H9 (cell line): ENCODE results near the gene SEPTIN3. TPM values are rescaled to one million over a fixed set of nuclear protein-coding genes. Genes with fewer than 3 reads are reported as not detected.

Experiments
- DNase-seq: peaks from one replicate; pipeline ENCODE4 v3.0.0-alpha.2; 2017
- H2AFZ ChIP-seq: one replicate; pipeline ENCODE4 v1.6.1; 2013; ENCODE audit warnings: mild to moderate bottlenecking, low read length, control low read depth, moderate library complexity
- H2AK5ac ChIP-seq: 2 replicates; pipeline ENCODE4 v1.6.1; 2013; ENCODE audit warnings: low read length, control low read depth, mixed read lengths; ENCODE audit not compliant: insufficient read length
- H2BK120ac ChIP-seq: one replicate; pipeline ENCODE4 v1.6.1; 2013; ENCODE audit warnings: low read depth, mild to moderate bottlenecking, low read length, control low read depth, inconsistent platforms; ENCODE audit not compliant: poor library complexity, severe bottlenecking
- H2BK12ac ChIP-seq: 2 replicates; pipeline ENCODE4 v1.6.1; 2013; ENCODE audit warnings: low read length, control low read depth, mixed read lengths, low read depth; ENCODE audit not compliant: insufficient read length
- H2BK15ac ChIP-seq: 2 replicates; pipeline ENCODE4 v1.6.1; 2013; ENCODE audit warnings: low read depth, low read length, control low read depth
- H2BK20ac ChIP-seq: one replicate; pipeline ENCODE4 v1.6.1; 2013; ENCODE audit warnings: low read depth, mild to moderate bottlenecking, low read length, control low read depth, inconsistent platforms; ENCODE audit not compliant: poor library complexity, severe bottlenecking
- H2BK5ac ChIP-seq: 2 replicates; pipeline ENCODE4 v1.6.1; 2013; ENCODE audit warnings: low read length, control low read depth, mixed read lengths; ENCODE audit not compliant: insufficient read length
- H3K14ac ChIP-seq: 2 replicates; pipeline ENCODE4 v1.6.1; 2013; ENCODE audit warnings: low read length, control low read depth; ENCODE audit not compliant: insufficient read depth
- H3K18ac ChIP-seq: 2 replicates; pipeline ENCODE4 v1.6.1; 2013; ENCODE audit warnings: low read depth, mild to moderate bottlenecking, mixed read lengths, low read length, control low read depth; ENCODE audit not compliant: insufficient read length
- H3K23ac ChIP-seq: 2 replicates; pipeline ENCODE4 v1.6.1; 2013; ENCODE audit warnings: low read length, control low read depth, mixed read lengths, low read depth; ENCODE audit not compliant: insufficient read length
- H3K23me2 ChIP-seq: 2 replicates; pipeline ENCODE4 v1.6.1; 2013; ENCODE audit warnings: low read depth, mild to moderate bottlenecking, mixed read lengths, low read length, control low read depth; ENCODE audit not compliant: insufficient read length, poor library complexity, severe bottlenecking
- H3K27ac ChIP-seq: 2 replicates; pipeline ENCODE4 v1.5.1; 2013; ENCODE audit warnings: low read length, control low read depth, mixed read lengths, low read depth; ENCODE audit not compliant: insufficient read length
- H3K27me3 ChIP-seq: 2 replicates; pipeline ENCODE4 v1.6.1; 2013; ENCODE audit warnings: low read length, control low read depth, inconsistent platforms; ENCODE audit not compliant: insufficient read depth
- H3K4ac ChIP-seq: 2 replicates; pipeline ENCODE4 v1.6.1; 2013; ENCODE audit warnings: low read depth, mild to moderate bottlenecking, control low read depth, inconsistent platforms, low read length, moderate library complexity
- H3K4me1 ChIP-seq: 2 replicates; pipeline ENCODE4 v1.6.1; 2013; ENCODE audit warnings: low read length, control low read depth, inconsistent platforms; ENCODE audit not compliant: insufficient read depth
- H3K4me2 ChIP-seq: 2 replicates; pipeline ENCODE4 v1.6.1; 2013; ENCODE audit warnings: low read length, control low read depth, mixed read lengths; ENCODE audit not compliant: insufficient read length, insufficient read depth
- H3K56ac ChIP-seq: 2 replicates; pipeline ENCODE4 v1.6.1; 2013; ENCODE audit warnings: low read depth, mild to moderate bottlenecking, mixed read lengths, low read length, control low read depth; ENCODE audit not compliant: insufficient read length
- H3K79me1 ChIP-seq: 2 replicates; pipeline ENCODE4 v1.6.1; 2013; ENCODE audit warnings: low read depth, mild to moderate bottlenecking, moderate library complexity, low read length, control low read depth, inconsistent platforms; ENCODE audit not compliant: insufficient read depth, poor library complexity, severe bottlenecking
- H3K79me2 ChIP-seq: 2 replicates; pipeline ENCODE4 v1.6.1; 2013; ENCODE audit warnings: low read length, control low read depth, inconsistent platforms; ENCODE audit not compliant: insufficient read depth
- H3K9ac ChIP-seq: 2 replicates; pipeline ENCODE4 v1.6.1; 2013; ENCODE audit warnings: low read length, control low read depth, mixed read lengths; ENCODE audit not compliant: insufficient read length; ENCODE audit errors: extremely low read depth
- H3K9me3 ChIP-seq: one replicate; pipeline ENCODE4 v1.6.1; 2013; ENCODE audit warnings: low read depth, low read length, inconsistent platforms; ENCODE audit not compliant: control insufficient read depth
- H3T11ph ChIP-seq: one replicate; pipeline ENCODE4 v1.6.1; 2013; ENCODE audit warnings: mild to moderate bottlenecking, low read length, control low read depth, inconsistent platforms
- H4K20me1 ChIP-seq: one replicate; pipeline ENCODE4 v1.6.1; 2013; ENCODE audit not compliant: control insufficient read depth, insufficient read length, insufficient read depth
- H4K5ac ChIP-seq: 2 replicates; pipeline ENCODE4 v1.6.1; 2013; ENCODE audit warnings: low read depth, mild to moderate bottlenecking, mixed read lengths, low read length, control low read depth; ENCODE audit not compliant: insufficient read length
- H4K8ac ChIP-seq: replicated peaks from 2 replicates; pipeline ENCODE4 v1.6.1; 2013; ENCODE audit warnings: low read length, control low read depth, mixed read lengths, low read depth; ENCODE audit not compliant: insufficient read length
- H4K91ac ChIP-seq: 2 replicates; pipeline ENCODE4 v1.6.1; 2013; ENCODE audit warnings: low read depth, mild to moderate bottlenecking, moderate library complexity, mixed read lengths, low read length, control low read depth; ENCODE audit not compliant: insufficient read length
- H3K27ac Mint-ChIP-seq, 3 experiments: 2 replicates in 2 of 3; 3 replicates in 1 of 3; pipeline ENCODE4 v1.8.0; 2020 to 2021; ENCODE audit warnings: mixed read lengths in 3 of 3, mild to moderate bottlenecking in 1 of 3, moderate library complexity in 1 of 3
- H3K27me3 Mint-ChIP-seq: 2 replicates; pipeline ENCODE4 v1.8.0; 2021; ENCODE audit warnings: low read depth, mild to moderate bottlenecking, moderate library complexity, mixed read lengths
- H3K36me3 Mint-ChIP-seq, 3 experiments: 2 replicates in 2 of 3; 3 replicates in 1 of 3; pipeline ENCODE4 v1.8.0; 2020 to 2021; ENCODE audit warnings: low read depth in 3 of 3, mixed read lengths in 3 of 3; ENCODE audit not compliant: insufficient read depth in 1 of 3
- H3K4me1 Mint-ChIP-seq, 2 experiments: 2 replicates each; pipeline ENCODE4 v1.8.0; 2020; ENCODE audit warnings: mixed read lengths in 2 of 2
- H3K4me3 Mint-ChIP-seq, 2 experiments: 2 replicates in 1 of 2; 3 replicates in 1 of 2; pipeline ENCODE4 v1.8.0; 2020 to 2021; ENCODE audit warnings: mild to moderate bottlenecking in 2 of 2, mixed read lengths in 2 of 2, moderate library complexity in 1 of 2
- H3K9me3 Mint-ChIP-seq, 2 experiments: 2 replicates in 1 of 2; 3 replicates in 1 of 2; pipeline ENCODE4 v1.8.0; 2020; ENCODE audit warnings: mild to moderate bottlenecking in 2 of 2, mixed read lengths in 2 of 2, moderate library complexity in 1 of 2
- CTCF ChIP-seq: fragments of 200-600 bp; sonication (generic); conservative IDR thresholded peaks from 3 replicates; pipeline ENCODE4 v1.8.0; 2021; ENCODE audit warnings: antibody characterized with exemption, mild to moderate bottlenecking
- WGBS: extraction: QIAGEN DNeasy Blood & Tissue Kit; methylation state at CpG from one replicate; pipeline ENCODE4 v1.1.7; 2013; ENCODE audit warnings: missing lambda C conversion rate, low lambda C conversion rate, mixed read lengths; ENCODE audit not compliant: insufficient read length; ENCODE audit errors: extremely low coverage; 5-methylcytosine and 5-hydroxymethylcytosine counted together
- total RNA-seq: library from RNA; stranded (reverse); gene quantifications from 2 replicates; pipeline ENCODE4 v1.2.1, GENCODE V29; 2021

Gene SEPTIN3
- total RNA-seq, 1 experiment from 2014 or later, result 33.3 TPM

GRCh38 chr22:41996826-41997225 lies 27.6 kb downstream of the SEPTIN3 start:
- Histone ChIP-seq H3K79me2 (no peaks in the 10 kb centered on the region), H3K4ac (no peak overlapping the region), H3T11ph (no peak overlapping the region), H3K23me2 (no peaks in the 10 kb centered on the region), H3K79me1 (no peaks in the 10 kb centered on the region), H3K14ac (no peak overlapping the region), H3K4me2 (no peak overlapping the region), H4K91ac (no peak overlapping the region), H2BK12ac (no peak overlapping the region), H3K23ac (no peak overlapping the region), H3K18ac (no peak overlapping the region), H2AFZ (no peak overlapping the region), H2BK120ac (no peak overlapping the region), H3K56ac (no peak overlapping the region), H2BK15ac (no peak overlapping the region), H3K27me3 (no peaks in the 10 kb centered on the region), H3K9me3 (no peaks in the 10 kb centered on the region), H3K4me1 (no peaks in the 10 kb centered on the region), H4K20me1 (no peaks in the 10 kb centered on the region), H2BK20ac (no peak overlapping the region), H2AK5ac (no peak overlapping the region), H4K8ac (no peak overlapping the region), H3K9ac (no peak overlapping the region), H2BK5ac (no peak overlapping the region), H3K27ac (no peak overlapping the region), H4K5ac (no peak overlapping the region)
- TF ChIP-seq CTCF, result no peak
- no CpG with 5 or more reads among the region's 5 CpGs for WGBS
- peaks cover 6% of the 10 kb centered on the region in 2 experiments; a peak in 3 of 4 replicates for H3K4me1 Mint-ChIP-seq
- peaks cover 20% of the 10 kb centered on the region for H3K27me3 Mint-ChIP-seq
- H3K4me3 Mint-ChIP-seq, result no peak overlapping the region
- no peak for DNase-seq
- H3K9me3 Mint-ChIP-seq, result no peaks in the 10 kb centered on the region; a peak in 1 of 5 replicates
- peak overlapping the region in 1 of 3 experiments; percentile 4; a peak in 1 of 7 replicates for H3K27ac Mint-ChIP-seq
- peaks cover 5 to 32% (median 30%) of the 10 kb centered on the region in 3 experiments for H3K36me3 Mint-ChIP-seq
